HG03103 (cell line): ENCODE data around the gene NR2C2.

ENCODE experiments used
- ATAC-seq: cut with Tn5 transposase; IDR thresholded peaks from one replicate; pipeline ENCODE4 v1.9.1; 2021; ENCODE audit warnings: low read depth; ENCODE audit not compliant: unreplicated experiment

NR2C2 gene

GRCh38 chr3:15014606-15015328, 67.4 kb downstream of the NR2C2 start:
- ATAC-seq = no peak

DNA sequence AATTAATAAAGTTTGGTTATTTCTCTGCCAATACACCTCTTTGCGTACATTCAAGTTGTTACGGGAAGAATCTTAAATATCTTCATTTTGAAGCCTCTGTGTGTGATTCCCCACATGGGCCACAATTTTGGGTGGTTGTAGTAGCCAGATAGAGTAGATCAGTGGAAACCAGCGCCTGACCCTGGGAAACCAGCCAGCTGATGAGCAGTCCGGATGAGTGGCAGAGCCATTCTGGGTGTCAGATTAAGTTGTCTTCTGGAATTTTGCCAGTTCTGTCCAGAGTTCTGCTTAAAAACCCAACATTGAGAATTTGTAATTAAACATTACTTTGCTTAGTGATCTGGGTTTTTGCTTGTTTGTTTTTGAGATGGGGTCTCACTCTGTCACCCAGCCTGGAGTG, 68.1 kb downstream of the NR2C2 start:
- ATAC-seq = no peak

- ATAC-seq = no peak
Measured at GRCh38 chr3:15017191-15017590, 69.8 kb downstream of the NR2C2 start.

DNA sequence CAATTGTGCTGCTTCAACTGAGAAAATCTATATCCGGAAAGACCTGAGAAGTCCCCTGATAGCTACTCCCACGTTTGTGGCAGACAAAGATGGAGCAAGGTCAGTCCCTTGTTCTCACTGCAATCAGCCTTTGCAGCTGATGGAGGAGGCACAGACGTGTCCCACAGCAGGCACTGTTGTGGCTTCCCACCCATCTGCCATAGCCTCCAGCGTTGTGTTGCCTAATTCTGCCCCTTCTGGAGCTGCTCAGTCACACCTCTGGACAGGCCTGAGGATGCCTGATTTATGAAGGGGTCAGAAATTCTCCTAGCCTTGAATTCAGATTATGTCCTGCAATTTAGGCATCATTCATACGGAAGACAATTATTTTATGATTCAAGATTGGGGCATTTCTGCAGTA, 75.9 kb downstream of the NR2C2 start:
- ATAC-seq = no peak

DNA sequence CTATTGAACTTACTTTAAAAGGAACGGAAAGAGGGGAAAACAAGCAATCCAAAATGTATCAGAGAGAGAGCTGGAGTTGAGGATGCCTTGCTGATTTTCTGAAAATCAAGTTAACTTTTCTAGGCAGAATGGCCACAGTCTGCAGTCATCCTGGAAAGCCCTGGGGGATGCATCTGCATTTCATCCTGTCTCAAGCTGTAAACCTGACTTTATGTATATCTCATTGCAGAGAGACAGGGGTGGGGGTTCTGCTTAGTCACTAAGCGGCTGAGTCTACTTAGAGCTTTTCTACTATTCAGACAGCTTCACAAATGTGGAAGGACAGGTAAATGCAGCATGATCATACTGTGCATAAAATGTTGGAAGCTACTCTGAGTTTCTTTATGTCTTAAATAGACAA, 76.3 kb downstream of the NR2C2 start:
- ATAC-seq = no peak

GRCh38 chr3:15029625-15030024, 82.2 kb downstream of the NR2C2 start:
- ATAC-seq = no peak

DNA sequence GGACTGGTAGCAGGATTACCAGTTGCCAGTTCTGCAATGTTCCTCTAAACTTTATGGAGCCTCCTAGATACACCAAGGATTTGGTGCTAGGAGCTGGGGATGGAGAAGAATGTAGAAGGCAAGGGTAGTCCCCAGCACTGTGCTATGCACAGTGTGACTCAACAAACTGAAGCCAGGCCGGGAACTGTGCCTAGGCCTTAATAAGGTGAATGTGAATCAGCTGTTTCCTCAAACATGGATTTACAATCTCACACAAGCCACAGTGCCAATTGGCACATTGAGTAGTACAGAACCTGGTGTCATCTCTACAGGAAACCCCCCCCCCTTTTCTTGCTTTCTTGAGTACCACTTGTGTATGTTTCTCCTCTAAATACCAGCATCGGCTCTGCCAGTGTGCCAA, 85.3 kb downstream of the NR2C2 start:
- no peak for ATAC-seq

GRCh38 chr3:15033103-15033502, 85.7 kb downstream of the NR2C2 start:
- ATAC-seq = no peak

GRCh38 chr3:15038306-15038705, 90.9 kb downstream of the NR2C2 start:
- no peak for ATAC-seq

DNA sequence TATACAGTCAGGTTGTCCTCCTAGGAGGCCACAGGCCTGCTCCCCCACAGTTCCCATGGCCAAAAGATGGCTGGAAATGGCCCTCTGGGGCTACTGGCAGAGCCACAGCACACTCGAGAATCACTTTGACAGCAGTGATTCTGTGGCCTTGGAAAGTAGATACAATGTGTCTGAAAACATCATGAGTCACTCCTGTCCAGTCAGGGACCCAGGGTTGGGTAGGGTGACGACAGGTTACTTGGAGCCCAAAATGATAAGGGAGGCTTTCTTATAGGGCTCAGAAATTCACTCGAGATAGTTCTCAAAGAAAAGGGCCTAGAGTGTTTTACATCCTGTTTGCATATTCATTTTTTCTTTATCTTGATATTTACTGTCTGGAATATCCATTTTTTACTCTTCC, 93.5 kb downstream of the NR2C2 start:
- ATAC-seq = no peak

- no peak for ATAC-seq
Measured at GRCh38 chr3:15041950-15042349, 94.6 kb downstream of the NR2C2 start.

DNA sequence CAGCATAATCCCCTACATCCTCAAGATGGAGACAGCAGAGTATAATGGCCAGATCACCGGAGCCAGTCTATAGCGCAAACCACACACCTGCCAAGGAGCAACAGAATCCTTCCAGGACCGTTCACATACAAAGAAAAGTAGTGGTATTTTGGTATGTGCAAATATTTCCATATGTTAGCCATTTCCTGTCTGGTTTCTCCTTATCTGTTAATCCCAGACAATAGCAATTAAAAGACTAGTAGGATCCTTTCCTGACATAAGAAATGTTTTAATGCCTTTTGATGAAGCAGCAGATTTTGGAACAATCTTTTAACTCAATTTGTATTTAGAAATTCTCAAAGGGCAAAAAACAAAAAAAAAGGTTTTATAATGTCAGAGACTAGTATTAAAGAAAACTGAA, 95.6 kb downstream of the NR2C2 start:
- no peak for ATAC-seq

DNA sequence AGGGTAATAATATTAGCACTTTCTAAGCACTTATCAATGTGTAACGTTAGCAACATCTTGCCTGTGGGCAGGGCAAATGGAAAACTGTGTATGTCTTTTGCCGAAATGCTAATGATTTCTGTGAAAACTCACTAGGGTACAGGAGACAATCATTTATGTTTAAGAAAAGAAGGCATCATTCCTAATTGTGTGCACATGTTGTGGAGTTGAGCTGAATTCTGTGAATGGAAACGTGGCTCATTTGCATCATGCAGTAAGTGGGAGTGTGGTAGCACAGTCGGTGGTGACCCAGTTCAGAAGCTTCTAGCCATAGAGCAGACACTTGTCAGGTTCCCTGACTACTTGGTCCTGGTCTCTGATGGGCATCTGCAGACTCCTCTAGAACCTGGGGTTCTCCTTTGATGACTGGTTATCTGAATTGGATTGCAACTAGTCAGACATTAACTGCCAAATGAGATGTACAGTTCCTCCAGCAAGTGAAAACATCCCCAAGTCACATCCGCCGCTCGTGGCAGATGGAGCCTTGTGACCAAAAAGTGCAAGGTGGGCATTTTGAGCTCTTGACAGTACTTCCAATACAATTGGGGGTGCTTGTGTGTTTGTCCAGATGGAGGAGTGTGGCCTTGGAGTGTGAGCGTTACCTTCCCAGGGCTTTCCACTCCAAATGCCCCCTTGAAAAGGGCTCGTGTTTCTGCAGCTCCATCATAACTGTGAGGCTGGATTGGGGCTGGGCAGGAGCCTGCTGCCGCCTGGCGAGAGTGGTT, 96.2 kb downstream of the NR2C2 start:
- ATAC-seq = no peak

DNA sequence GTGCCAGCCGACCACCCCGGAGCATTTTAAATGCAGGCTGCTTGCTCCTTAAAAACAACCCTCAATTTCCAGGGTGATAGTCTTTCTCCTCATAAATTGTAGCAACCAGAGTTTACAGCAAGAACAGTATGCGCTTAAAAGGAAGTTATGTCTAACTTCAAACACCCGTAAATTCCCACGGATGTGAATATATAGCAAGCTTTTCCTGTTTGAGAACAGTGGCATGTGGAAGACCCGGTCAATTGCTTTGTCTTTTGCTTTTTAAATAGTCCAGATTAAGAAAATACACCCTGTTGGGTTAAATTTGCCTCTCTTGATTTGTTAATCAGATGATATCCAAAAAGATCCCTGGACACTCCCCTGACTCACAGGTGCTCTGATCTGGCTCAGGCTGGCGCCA, 96.9 kb downstream of the NR2C2 start:
- ATAC-seq = no peak

- no peak for ATAC-seq
Measured at GRCh38 chr3:15045667-15046066, 98.3 kb downstream of the NR2C2 start.

GRCh38 chr3:15049584-15049983, 102.2 kb downstream of the NR2C2 start:
- ATAC-seq = no peak

DNA sequence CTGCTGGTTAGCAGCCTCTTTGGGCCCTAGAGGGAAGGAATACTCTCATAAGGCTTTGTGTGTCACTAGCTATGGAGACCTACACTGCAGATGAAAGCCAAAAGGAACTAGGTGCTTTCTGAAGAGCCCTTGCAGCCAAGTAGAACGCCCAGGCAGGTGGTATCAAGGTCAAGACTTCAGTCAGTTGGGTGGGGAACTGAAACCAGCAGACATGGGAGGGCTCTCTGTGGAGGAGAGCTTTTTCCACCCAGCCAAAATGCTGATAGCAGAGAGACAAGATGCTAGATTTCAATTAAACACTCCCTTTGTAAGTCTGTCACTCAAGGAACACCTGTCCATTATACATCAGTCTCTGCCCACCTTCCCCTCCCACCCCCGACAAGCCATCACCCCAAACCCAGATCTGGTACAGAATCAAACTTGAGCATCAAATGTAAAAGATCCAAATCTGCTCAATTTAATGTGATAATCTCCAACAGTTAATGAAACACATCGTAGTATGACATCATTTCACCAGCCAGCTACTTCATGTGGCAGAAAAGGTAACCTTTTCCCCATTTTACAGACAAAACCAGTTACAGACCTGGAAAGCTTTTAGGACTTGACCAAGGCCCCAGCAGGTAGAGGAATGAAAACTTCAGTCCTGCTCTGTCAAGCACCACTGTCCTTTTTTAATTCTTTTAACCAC, 103.2 kb downstream of the NR2C2 start:
- ATAC-seq = peak; percentile 78

GRCh38 chr3:15051531-15051930, 104.1 kb downstream of the NR2C2 start:
- ATAC-seq = peak; percentile 54

DNA sequence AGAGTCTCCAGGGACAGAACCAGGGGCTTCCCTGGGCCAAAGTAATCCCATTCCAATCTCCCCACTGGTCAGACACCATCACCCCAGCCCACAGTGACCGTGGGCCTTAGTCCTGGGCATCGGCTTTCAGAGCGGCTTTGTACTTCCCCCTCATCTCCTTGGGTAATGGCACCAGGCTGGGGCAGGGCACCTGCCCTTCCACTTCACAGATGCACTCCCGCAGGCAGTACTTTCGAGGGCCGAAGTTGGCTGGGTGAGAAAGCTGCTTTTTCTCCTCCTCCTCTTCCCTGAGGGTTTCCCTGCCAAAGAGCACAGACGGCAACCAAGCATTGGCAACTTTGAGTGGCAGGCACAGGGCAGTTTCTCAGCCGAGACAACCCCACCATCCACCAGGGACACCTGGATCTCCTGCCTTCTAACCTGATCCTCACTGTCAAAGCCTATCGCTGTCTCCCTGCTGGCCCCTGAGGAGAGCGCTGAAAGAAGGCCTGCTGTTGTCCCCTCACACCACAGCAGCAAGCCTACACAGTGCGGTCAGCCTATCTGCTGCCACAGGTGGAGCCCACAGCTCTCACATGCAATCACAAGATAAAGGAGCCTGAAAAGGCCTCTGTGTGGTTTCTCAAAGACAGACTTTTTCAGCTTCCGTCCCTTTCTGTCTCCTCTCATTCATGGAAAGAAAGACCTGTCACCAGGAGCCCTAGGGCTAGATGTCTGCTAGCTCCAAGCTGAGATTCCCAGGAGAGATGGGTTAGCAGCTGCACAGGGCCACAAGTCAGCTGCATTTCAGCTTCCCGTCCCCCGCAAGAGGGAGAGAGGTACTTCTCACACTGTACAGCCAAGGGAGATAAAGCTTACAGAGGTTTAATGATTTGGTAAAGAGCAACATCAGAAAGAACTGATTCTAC, 105.2 kb downstream of the NR2C2 start:
- ATAC-seq = no peak

- ATAC-seq = no peak
Measured at GRCh38 chr3:15053541-15053940, 106.2 kb downstream of the NR2C2 start.
